Thoracic aorta (tissue), 2 donors: ENCODE data around the gene ZNHIT1. TPM values are rescaled to one million over a fixed set of nuclear protein-coding genes. Genes with fewer than 3 reads are reported as not detected.

ENCODE experiments used
- ATAC-seq: fragments of 150-250 bp; one replicate; pipeline ENCODE4 v1.8.0; 2017; ENCODE audit warnings: low read depth; ENCODE audit not compliant: insufficient number of reproducible peaks, low FRiP score
- DNase-seq: peaks from one replicate; pipeline ENCODE4 v3.0.0-alpha.2; 2020; ENCODE audit warnings: low spot score
- H3K27ac ChIP-seq, 2 donors: fragments of 200-600 bp; sonication (generic); 1 replicate in 1 of 2; 2 replicates in 1 of 2; pipeline ENCODE4 v1.5.1; 2016; ENCODE audit warnings: mild to moderate bottlenecking in 2 of 2, moderate library complexity in 2 of 2
- H3K27me3 ChIP-seq: fragments of 200-600 bp; sonication (generic); replicated peaks from 2 replicates; pipeline ENCODE4 v1.6.0; 2016; ENCODE audit warnings: mild to moderate bottlenecking; ENCODE audit not compliant: insufficient read depth
- H3K36me3 ChIP-seq: fragments of 200-600 bp; sonication (generic); one replicate; pipeline ENCODE4 v1.5.1; 2016
- H3K4me1 ChIP-seq, 2 donors: fragments of 200-600 bp; sonication (generic); 1 replicate in 1 of 2; 2 replicates in 1 of 2; pipeline versions ENCODE4 v1.5.1 to v1.6.0; 2016; ENCODE audit warnings: low read depth in 2 of 2, mild to moderate bottlenecking in 1 of 2; ENCODE audit not compliant: control insufficient read depth in 1 of 2
- H3K4me3 ChIP-seq: fragments of 200-600 bp; sonication (generic); 2 replicates; pipeline ENCODE4 v1.5.1; 2016; ENCODE audit warnings: mild to moderate bottlenecking
- H3K9me3 ChIP-seq: fragments of 200-600 bp; sonication (generic); 2 replicates; pipeline ENCODE4 v1.5.1; 2016
- CTCF ChIP-seq: fragments of 200-600 bp; sonication (generic); IDR thresholded peaks from one replicate; pipeline ENCODE4 v1.5.1; 2019; ENCODE audit warnings: antibody characterized with exemption
- total RNA-seq, 2 donors: library from RNA; depleted of rRNA; stranded (reverse); fragments of >200 nt; gene quantifications; one replicate each; pipeline versions ENCODE4 v1.1.0 to v1.2.3, GENCODE V29; 2016

ZNHIT1 gene
- total RNA-seq: 10 to 100 TPM; 43.7 to 53.2 TPM

DNA sequence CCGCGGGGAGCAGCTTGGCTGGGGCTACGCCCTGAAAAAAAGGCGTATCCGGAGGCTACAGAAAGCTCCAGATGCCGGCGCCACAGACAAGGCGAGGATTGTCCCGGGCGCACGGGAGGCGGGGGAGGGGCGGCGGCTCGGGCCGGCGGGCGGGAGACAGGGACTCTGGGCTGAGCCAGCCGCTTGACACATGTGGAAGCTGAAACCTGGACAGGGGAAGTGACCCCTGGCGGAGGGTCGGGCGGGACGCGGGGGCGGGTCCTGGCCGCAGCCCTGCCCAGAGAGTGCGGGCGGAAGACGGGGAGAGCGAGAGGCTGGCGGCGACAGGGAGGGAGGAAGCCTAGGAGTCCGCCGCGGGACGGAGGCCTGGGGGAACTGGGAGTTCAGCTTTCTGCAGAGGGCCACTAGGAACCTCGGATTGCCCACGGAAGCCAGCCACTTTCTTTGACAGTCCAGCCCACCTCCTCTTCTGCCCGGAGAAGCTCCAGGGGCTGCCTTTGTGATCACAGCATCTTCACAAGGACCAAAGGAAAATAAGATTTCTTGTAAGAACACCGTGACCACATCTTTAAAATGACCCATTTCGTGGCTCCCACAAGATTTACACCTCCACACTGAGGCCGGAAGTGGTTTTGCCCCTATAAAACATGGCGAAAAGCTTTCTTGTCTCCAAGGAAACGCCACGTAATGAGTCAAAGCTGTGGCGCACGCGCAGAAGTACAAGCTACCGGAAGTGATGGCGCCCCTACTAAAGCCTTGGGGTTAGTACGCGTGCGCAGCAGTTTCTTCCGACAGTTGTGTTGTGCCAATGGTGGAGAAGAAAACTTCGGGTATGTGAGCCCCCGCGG is at the start of gene ZNHIT1, which contains the start of gene PLOD3:
Gene ZNHIT1 (plus strand): TSS at position 778 of the 848 bp plus-strand sequence. CDS start 31 bp downstream, at position 809.
Gene PLOD3 (minus strand): TSS at position 194 of the 848 bp plus-strand sequence. CDS start 307 bp downstream, outside the sequence.
- Histone ChIP-seq H3K4me1 (peaks cover 16 to 37% of the 10 kb centered on the region in 2 donors), H3K4me3 (peak within 1 kb of the TSS; percentile 87), H3K36me3 (peaks cover 5% of the 10 kb centered on the region), H3K9me3 (no peaks in the 10 kb centered on the region), H3K27ac (peak within 1 kb of the TSS; percentile 58 to 87), H3K27me3 (no peaks in the 10 kb centered on the region)
- DNase-seq (peak; percentile 95), ATAC-seq (peak; percentile 88)
- peak; percentile 6 for TF ChIP-seq CTCF

- Histone ChIP-seq H3K27me3 (peaks cover 46% of the 10 kb centered on the region), H3K27ac (no peak overlapping the region), H3K9me3 (no peaks in the 10 kb centered on the region), H3K4me1 (peaks cover 33 to 54% of the 10 kb centered on the region in 2 donors), H3K4me3 (no peak overlapping the region), H3K36me3 (no peaks in the 10 kb centered on the region)
- TF ChIP-seq CTCF: no peak
- ATAC-seq: no peak
- DNase-seq: no peak
Measured at GRCh38 chr7:101168412-101169049, 49.4 kb upstream of the ZNHIT1 start.

GRCh38 chr7:101169110-101169837 is 48.7 kb upstream of the ZNHIT1 start:
- no peak for TF ChIP-seq CTCF
- no peak for DNase-seq
- ATAC-seq: no peak
- peaks cover 27 to 52% of the 10 kb centered on the region in 2 donors for H3K4me1 ChIP-seq
- H3K27ac ChIP-seq: peak overlapping the region in 1 of 2 donors; percentile 5
- no peaks in the 10 kb centered on the region for H3K36me3 ChIP-seq
- H3K4me3 ChIP-seq: no peak overlapping the region
- H3K27me3 ChIP-seq: peaks cover 49% of the 10 kb centered on the region
- H3K9me3 ChIP-seq: no peaks in the 10 kb centered on the region

GRCh38 chr7:101169838-101170551 is 48.0 kb upstream of the ZNHIT1 start:
- Histone ChIP-seq H3K27me3 (peaks cover 48% of the 10 kb centered on the region), H3K9me3 (no peaks in the 10 kb centered on the region), H3K36me3 (no peaks in the 10 kb centered on the region), H3K4me1 (peaks cover 26 to 47% of the 10 kb centered on the region in 2 donors), H3K27ac (no peak overlapping the region), H3K4me3 (no peak overlapping the region)
- no peak for DNase-seq
- ATAC-seq: no peak
- peak; percentile 76 for TF ChIP-seq CTCF
